ENCODE data around the gene APEH.

Gene APEH

GRCh38 chr3:49673715-49674496, at the start of gene APEH:
Gene APEH, plus strand, starts transcription at chr3:49674351. Its CDS starts 51 bp downstream, at chr3:49674402.
- DNase-seq (ENCODE audit: low read depth), result peak; percentile 98

- DNase-seq (ENCODE audit: low read depth), result no peak
Observed at GRCh38 chr3:49625071-49625470, 49.1 kb upstream of the APEH start.

GRCh38 chr3:49626101-49626581, 48.0 kb upstream of the APEH start:
- peak; percentile 11 for DNase-seq (ENCODE audit: low read depth)

- no peak for DNase-seq (ENCODE audit: low read depth)
Observed at GRCh38 chr3:49626796-49627195, 47.4 kb upstream of the APEH start.

GRCh38 chr3:49627634-49628033, 46.5 kb upstream of the APEH start:
- DNase-seq (ENCODE audit: low read depth), result no peak

- no peak for DNase-seq (ENCODE audit: low read depth)
Observed at GRCh38 chr3:49628249-49628648, 45.9 kb upstream of the APEH start.

DNA sequence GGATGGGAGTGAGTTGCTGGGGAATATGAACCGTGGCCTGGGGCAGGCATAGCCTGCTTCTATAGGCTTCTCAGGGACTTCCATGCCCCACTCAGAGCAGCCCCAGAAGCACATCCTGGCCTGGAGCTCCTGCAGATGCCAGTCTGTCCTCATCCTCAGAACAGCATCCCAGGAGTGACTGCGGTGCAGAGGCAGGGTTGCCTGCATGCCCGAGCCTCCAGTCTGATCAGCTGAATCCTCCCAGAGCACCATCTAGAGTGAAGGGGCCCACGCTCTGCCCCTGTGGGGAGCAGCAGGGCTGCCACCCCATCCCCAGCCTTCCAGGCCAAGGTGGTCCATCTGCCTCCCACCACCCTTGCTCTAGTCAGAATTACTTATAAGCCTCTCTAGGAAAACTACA, 44.7 kb upstream of the APEH start:
- DNase-seq (ENCODE audit: low read depth), result no peak

DNA sequence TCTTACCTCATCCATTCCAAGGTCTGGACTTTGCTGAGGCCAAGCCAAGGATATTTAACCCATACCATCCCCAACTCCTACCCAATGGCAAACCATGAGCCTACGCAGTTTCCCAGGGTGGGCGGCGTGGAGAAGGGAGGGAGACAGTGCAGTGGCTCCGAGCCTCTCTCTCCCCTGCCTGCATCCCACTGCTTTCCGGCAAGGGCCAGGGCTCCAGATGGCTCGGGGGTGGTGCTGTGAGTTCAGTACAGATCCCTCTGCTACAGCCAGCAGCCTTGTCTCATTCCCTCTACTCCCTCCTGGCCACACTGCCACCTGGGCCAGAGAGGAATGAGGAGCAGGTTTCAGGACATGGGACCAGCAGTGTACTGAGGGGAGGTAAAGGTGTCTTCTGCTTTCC, 44.3 kb upstream of the APEH start:
- no peak for DNase-seq (ENCODE audit: low read depth)

- DNase-seq (ENCODE audit: low read depth), result no peak
Observed at GRCh38 chr3:49630784-49631183, 43.4 kb upstream of the APEH start.

DNA sequence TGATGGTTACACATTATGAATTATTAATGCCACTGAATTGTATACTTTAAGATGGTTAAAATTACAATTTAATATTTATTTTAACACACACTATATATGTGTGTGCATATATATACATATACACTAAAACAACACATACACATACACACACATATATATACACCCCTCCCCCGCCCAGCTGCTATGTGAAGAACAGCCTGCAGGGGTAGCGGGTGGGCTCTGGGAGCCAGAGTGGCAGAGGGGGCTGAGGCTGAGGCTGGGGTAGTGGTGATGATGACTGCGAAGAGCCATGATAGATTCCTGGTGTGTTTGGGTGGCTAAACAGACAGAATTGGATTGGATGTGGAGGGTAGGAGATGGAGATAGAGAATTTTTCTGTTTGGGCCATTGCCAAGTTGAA, 39.4 kb upstream of the APEH start:
- DNase-seq (ENCODE audit: low read depth), result no peak

GRCh38 chr3:49636883-49637609, 37.1 kb upstream of the APEH start:
- no peak for DNase-seq (ENCODE audit: low read depth)

DNA sequence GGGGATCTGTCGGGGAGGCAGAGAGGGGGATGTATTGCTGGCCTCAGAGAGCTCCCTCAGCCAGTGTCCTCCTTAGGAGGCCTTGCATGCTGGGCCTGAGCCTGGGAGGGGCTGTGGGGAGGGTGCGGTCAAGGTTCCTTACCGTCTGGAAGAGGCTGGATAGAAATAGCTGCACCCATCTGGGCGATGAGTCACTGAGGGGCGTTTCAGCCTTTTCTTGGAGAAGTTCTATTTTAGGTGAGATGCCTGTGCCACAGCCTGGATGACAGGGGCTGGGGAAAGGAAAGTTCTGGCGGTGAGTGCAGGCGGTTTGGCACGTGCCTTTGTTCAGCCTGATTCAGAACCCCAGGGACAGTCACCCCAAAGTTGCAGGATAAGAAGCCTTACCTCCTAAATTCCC, 35.7 kb upstream of the APEH start:
- peak; percentile 47 for DNase-seq (ENCODE audit: low read depth)

DNA sequence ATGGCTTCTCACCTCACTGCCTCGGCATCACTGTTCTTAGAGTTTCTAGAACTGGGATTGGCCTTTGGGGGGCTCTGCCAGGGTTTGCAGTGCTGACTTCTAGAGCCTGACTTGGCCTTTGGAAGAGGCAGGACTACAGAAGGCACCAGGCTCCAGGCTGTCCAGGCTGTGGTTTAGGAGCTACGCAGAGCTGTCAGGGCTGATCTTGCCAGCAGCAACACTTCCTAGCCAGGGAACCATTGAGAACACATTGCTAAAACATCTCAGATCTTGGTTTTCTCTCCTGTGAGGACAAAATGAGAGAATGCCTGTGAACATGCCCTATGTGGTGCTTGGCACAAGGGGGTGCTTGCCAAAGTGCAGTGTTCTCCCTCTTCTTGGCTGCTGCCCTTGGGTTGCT, 34.6 kb upstream of the APEH start:
- no peak for DNase-seq (ENCODE audit: low read depth)

- no peak for DNase-seq (ENCODE audit: low read depth)
Observed at GRCh38 chr3:49641292-49641691, 32.9 kb upstream of the APEH start.

DNA sequence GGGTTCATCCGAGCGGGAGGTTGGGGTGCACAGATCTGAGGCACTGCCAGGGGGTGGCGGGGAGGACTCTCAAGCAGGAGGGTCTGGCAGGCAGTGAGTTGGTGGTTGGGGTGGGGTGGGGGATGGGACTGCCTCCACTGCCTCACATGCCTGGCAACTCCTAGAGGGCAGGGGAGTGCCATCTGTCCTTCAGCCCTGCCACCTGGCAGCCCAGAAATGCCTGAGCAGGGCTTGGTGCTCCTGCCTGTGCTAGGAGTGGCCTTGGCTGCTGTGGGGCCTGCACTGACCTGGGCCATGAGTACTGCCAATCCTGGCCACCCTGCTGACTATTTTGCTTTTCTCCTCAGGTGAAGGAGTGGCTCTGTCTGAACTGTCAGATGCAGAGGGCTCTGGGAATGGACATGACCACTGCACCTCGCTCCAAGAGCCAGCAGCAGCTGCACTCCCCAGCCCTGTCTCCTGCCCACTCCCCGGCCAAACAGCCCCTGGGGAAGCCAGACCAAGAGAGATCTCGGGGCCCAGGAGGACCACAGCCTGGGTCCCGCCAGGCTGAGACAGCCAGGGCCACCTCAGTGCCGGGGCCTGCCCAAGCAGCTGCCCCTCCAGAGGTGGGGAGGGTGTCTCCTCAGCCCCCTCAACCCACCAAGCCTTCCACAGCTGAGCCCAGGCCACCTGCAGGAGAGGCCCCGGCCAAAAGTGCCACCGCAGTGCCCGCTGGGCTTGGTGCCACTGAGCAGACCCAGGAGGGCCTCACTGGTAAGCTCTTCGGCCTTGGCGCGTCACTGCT, 32.0 kb upstream of the APEH start:
- no peak for DNase-seq (ENCODE audit: low read depth)

DNA sequence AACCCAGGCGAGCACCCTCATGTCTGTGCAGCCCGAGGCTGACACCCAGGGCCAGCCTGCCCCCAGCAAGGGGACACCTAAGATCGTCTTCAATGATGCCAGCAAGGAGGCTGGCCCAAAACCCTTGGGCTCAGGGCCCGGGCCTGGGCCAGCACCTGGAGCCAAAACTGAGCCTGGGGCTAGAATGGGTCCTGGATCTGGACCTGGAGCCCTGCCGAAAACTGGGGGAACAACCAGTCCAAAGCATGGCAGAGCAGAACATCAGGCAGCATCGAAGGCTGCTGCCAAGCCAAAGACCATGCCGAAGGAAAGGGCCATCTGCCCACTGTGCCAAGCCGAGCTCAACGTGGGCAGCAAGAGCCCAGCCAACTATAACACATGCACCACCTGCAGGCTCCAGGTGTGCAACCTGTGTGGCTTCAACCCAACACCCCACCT, 31.4 kb upstream of the APEH start:
- no peak for DNase-seq (ENCODE audit: low read depth)

GRCh38 chr3:49644684-49645083, 29.5 kb upstream of the APEH start:
- no peak for DNase-seq (ENCODE audit: low read depth)

- no peak for DNase-seq (ENCODE audit: low read depth)
Observed at GRCh38 chr3:49646236-49646635, 27.9 kb upstream of the APEH start.

- DNase-seq (ENCODE audit: low read depth), result no peak
Observed at GRCh38 chr3:49647741-49648140, 26.4 kb upstream of the APEH start.

DNA sequence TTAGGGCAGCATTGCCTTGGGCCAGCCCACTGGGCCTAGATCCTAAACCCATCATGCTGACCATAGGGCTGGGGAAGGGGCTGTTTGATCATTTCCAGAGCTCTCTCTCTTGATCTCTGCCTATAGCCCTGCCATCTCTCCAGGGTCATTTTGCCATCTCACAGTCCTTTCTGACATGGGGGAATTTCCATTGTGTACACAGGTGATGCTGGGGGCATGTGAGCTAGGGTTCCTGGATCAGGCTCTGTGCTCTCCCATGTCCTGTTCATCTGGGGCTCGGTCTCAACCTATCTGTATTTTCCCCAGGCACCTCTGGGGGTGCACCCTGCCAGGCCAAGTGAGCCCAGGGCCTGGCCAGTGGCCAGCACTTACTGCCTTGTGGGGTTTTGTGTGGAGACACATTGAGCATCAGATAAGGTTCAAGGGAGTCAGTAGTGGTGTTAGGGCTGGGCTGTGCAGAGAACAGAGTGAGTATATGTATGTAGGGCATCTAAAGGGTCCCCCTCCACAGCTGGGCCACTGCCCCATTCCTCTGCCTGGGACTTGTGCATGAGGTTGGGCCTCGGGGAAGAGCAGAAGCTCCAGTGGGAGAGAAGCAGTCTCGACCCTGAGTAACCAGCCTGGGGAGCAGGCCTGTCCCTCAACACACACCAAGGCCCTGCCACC, 25.7 kb upstream of the APEH start:
- no peak for DNase-seq (ENCODE audit: low read depth)

- DNase-seq (ENCODE audit: low read depth), result no peak
Observed at GRCh38 chr3:49649576-49649975, 24.6 kb upstream of the APEH start.

DNA sequence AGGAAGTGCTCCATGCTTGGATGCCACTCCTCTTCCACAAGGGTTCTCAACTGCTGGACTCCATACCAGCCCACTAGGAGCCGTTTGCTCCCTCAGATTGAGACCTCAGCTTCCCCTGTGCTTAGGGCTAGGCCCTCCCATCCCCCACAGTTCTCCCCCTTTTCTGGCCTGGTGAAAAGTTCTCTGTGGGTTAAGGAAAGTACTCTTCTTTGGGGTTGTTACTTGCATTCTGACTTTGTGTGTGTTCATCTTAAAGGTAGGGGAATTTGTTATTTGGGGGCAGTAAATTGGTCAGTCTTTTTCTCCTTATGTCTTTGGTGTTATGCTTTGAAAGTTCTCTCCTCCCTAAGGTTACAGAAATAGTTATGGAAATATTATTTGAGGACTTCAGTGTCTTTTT, 24.0 kb upstream of the APEH start:
- DNase-seq (ENCODE audit: low read depth), result no peak
